ENCODE results near the gene VSNL1.

VSNL1 gene

DNA sequence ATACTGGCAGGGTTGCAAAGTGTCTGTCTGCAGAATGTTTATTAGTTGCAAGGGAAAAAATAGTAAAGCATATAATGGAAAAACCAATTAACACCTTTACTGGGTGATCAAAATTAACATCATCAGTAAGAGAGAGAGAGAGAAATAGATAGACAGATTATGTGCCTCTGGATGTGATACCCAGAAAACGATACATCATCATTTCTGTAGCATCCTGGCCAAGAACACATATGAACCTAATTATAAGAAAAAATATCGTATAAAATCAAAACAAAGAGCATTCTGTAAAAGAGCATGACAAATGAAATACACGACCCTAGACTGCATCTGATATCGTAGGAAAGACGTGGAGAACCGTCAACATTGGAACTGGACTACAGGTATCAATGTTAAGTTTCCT lies 148.5 kb downstream of the VSNL1 start:
- Histone ChIP-seq H3K4me1 (no peaks in the 10 kb centered on the region), H2AFZ (no peak overlapping the region), H3K4me2 (ENCODE audit: low read length) (no peak overlapping the region), H3K27ac (no peak overlapping the region), H3K9me3 (ENCODE audit: control insufficient read depth, low read length) (no peaks in the 10 kb centered on the region), H3K27me3 (ENCODE audit: control insufficient read depth, insufficient read depth, low read length) (no peaks in the 10 kb centered on the region), H3K36me3 (ENCODE audit: control insufficient read depth, insufficient read depth, low read length) (no peaks in the 10 kb centered on the region), H3K4me3 (ENCODE audit: low read depth, low read length) (no peak overlapping the region), H3K79me2 (no peaks in the 10 kb centered on the region), H3K9ac (no peak overlapping the region)
- TF ChIP-seq, protein P1, sequence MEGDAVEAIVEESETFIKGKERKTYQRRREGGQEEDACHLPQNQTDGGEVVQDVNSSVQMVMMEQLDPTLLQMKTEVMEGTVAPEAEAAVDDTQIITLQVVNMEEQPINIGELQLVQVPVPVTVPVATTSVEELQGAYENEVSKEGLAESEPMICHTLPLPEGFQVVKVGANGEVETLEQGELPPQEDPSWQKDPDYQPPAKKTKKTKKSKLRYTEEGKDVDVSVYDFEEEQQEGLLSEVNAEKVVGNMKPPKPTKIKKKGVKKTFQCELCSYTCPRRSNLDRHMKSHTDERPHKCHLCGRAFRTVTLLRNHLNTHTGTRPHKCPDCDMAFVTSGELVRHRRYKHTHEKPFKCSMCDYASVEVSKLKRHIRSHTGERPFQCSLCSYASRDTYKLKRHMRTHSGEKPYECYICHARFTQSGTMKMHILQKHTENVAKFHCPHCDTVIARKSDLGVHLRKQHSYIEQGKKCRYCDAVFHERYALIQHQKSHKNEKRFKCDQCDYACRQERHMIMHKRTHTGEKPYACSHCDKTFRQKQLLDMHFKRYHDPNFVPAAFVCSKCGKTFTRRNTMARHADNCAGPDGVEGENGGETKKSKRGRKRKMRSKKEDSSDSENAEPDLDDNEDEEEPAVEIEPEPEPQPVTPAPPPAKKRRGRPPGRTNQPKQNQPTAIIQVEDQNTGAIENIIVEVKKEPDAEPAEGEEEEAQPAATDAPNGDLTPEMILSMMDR (IDR thresholded peaks at IDR 0.05) = no peak

- no peak overlapping the region for H3K9ac ChIP-seq
- H3K9me3 ChIP-seq (ENCODE audit: control insufficient read depth, low read length) = no peaks in the 10 kb centered on the region
- H3K27me3 ChIP-seq (ENCODE audit: control insufficient read depth, insufficient read depth, low read length) = no peaks in the 10 kb centered on the region
- TF ChIP-seq, protein P1 (IDR thresholded peaks at IDR 0.05) = no peak
- no peaks in the 10 kb centered on the region for H3K4me1 ChIP-seq
- H3K4me3 ChIP-seq (ENCODE audit: low read depth, low read length) = no peak overlapping the region
- H2AFZ ChIP-seq = no peak overlapping the region
- no peak overlapping the region for H3K4me2 ChIP-seq (ENCODE audit: low read length)
- no peak overlapping the region for H3K27ac ChIP-seq
- H3K79me2 ChIP-seq = no peaks in the 10 kb centered on the region
- no peaks in the 10 kb centered on the region for H3K36me3 ChIP-seq (ENCODE audit: control insufficient read depth, insufficient read depth, low read length)
Measured at GRCh38 chr2:17690776-17691175, 150.3 kb downstream of the VSNL1 start.
